Occipital lobe (tissue), 2 donors: ENCODE results near the gene PNLIP. TPM values are rescaled to one million over a fixed set of nuclear protein-coding genes. Genes with fewer than 3 reads are reported as not detected.

Experiments
- DNase-seq: peaks from one replicate; lab custom pipeline; 2025; lab: John Stamatoyannopoulos, UW
- total RNA-seq: library from RNA; depleted of rRNA; stranded (reverse); fragments of >200 nt; gene quantifications from one replicate; pipeline ENCODE4 v1.2.3, GENCODE V29; 2014

Gene PNLIP
- total RNA-seq, 1 donor from 2014 or later = not detected

- DNase-seq = no peak
Measured at GRCh38 chr10:116574797-116575196, 29.1 kb downstream of the PNLIP start.

GRCh38 chr10:116587878-116588591, 42.3 kb downstream of the PNLIP start:
- DNase-seq = no peak

DNA sequence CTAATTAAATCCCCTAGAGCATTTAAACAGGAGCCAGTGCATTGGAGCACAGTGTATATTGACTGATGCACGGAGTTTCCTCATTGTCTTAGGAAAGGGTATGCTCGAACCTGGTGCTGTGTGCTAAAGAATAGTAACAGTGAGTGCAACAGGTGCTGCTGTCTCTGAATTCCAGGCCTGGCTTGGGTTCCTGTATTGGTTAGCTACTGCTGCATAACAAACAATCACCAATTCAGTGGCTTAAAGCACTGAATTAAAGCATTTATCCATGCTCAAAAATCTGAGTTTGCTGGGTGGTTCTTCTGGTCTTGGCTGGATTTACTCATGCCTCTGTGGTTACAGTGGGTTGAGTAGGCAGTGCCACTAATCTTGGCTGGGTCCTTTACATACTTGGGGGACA, 43.3 kb downstream of the PNLIP start:
- no peak for DNase-seq

DNA sequence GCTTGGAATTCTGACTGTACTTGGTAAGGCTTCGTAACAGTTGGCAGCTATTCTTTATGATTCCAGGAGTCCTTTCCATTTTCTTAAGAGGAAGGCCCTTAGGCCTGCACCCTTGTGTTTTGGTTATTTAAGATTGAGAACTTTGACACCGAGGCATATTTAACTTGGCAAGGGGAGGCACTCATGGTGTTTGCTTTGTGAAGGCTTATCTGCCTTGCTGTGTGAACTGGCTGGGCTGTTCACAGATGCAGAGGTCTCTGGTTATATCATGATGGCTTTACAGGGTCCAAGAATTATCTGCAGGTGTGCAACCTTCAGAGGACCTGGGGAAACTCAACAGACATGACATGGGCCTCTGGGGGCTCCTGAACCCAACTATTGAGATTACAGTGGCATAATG, 44.2 kb downstream of the PNLIP start:
- DNase-seq = no peak

DNA sequence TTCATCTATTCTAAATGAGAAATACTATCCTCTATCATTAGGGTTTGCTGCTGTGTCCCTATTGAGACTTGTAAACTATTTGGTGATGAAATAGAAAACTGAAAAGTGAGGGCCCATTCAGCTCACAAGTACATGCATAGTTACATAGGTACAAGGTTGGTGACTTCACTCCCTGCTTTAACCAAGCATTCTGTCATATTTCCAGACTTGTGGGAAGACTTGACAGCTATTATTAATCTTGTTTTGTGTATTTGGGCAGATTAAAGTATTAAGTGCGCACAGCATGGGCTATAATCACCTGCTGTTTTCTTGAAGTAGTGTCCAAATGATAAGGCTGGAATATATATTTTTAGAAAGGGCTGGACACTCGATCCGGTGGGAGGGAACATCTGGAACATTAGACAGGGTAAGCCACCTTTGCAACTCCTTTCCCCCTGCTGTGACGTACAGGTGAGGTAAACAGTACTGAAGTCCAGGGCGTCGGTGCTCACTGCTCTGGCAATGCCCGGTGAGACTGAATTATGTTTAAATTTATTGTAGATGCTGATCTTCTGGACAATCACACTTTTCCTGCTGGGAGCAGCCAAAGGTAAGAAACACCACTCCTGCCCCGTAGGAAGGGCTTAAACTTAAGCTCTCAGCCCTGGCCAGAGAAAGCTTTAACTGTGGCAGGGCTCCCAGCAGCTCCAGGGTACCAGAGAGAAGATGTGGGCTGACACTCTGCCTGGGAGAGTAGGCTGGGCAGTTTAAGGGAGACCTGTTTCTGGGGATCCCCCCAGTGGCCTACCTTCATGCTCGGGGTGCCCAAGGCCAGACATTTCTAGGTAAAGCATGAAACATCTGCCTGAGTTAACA, 45.1 kb downstream of the PNLIP start, which contains the start of gene PNLIPRP1:
TSS of gene PNLIPRP1 (plus strand) at position 370 of the 855 bp plus-strand sequence. CDS start at position 541, 171 bp downstream.
- no peak for DNase-seq

DNA sequence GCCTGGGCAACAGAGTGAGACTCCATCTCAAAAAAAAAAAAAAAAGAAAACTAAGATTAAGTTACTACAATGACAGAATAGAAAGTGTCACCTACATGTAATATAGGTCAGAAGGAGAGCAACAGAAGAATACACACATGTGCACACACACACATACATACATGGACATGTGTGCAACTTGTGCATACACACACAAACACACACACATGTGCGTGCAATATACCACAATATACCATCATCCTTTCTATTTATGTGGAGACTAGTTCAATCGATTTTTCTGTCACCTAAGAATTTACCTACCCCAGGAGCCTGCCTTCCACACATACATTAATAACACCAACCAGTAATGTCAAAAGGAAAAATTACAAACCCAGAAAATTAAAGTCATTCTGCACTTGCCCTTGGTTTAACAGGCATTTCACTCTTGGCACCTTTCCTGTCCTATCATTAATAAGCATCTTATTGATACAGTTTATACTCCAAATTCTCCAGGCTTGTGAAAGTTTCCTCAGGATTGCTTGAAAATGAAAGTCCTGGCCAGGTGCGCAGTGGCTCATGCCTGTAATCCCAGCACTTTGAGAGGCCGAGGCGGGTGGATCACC, 47.5 kb downstream of the PNLIP start:
- no peak for DNase-seq

- no peak for DNase-seq
Measured at GRCh38 chr10:116594525-116595035, 48.8 kb downstream of the PNLIP start.

DNA sequence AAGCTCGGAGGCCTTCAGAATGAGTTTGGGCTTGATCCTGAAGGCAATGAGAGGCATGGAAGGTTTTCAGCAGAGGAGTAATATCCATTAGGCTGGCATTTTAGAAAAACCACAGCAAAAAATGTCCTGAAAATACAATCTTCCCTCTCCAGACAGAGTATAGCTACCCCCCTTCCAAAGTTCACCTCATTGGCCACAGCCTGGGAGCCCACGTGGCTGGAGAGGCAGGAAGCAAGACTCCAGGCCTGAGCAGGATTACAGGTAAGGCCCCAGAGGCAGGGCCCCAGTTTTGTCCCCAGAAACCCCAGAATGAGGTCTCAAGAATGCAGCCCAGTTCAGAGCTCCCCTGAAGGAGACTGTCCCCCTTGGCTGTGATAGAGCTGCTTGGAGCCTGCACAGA, 50.3 kb downstream of the PNLIP start:
- no peak for DNase-seq

DNA sequence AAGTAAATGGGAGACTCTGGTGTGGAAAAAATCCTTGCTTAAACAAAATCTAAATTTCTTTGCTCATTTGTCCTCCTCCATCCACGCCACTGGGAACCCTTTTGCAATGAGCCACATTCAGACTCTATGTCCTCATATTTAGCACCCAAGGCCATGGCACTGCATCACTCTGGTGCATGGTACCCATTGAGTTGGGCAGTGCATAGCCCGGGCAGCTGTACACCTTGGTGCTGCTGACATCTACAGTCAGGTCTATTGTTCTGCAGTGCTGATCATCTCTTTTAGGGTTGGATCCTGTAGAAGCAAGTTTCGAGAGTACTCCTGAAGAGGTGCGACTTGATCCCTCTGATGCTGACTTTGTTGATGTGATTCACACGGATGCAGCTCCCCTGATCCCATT, 51.8 kb downstream of the PNLIP start:
- DNase-seq = no peak

DNA sequence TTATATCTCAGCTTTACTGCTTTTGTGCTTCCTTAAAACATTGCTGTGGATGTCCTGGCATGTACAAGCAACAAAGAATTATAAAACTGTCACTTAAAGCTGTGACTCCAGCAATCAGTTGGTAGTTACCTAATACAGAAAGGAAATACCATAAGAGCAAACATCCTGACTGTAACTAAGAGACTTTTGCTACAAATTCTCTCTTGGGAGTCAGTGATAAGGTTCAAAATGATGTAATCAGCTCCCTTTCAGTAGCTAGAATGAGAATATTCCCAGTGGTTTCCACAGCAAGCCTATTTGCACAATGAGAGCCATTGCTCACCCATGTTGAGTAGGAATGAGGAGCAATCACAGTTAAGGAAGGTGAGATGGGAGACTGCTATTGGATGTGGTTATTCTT, 52.6 kb downstream of the PNLIP start:
- DNase-seq = no peak

DNA sequence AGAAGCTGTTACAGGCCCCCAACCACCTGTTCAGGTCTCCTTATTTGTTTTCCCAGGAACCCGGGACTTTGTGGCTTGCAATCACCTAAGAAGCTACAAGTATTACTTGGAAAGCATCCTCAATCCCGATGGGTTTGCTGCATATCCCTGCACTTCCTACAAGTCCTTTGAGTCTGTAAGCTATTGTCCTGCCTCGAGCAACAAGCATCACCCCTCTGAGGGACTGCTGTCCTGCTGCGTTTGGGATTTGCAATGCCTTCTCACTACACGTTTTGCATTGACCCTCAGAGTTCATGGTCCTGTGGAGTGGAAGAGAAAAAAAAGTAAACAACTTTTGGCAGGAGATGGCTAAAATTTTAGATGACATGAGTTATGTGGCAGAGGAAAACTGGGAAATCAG, 54.3 kb downstream of the PNLIP start:
- DNase-seq = no peak

DNA sequence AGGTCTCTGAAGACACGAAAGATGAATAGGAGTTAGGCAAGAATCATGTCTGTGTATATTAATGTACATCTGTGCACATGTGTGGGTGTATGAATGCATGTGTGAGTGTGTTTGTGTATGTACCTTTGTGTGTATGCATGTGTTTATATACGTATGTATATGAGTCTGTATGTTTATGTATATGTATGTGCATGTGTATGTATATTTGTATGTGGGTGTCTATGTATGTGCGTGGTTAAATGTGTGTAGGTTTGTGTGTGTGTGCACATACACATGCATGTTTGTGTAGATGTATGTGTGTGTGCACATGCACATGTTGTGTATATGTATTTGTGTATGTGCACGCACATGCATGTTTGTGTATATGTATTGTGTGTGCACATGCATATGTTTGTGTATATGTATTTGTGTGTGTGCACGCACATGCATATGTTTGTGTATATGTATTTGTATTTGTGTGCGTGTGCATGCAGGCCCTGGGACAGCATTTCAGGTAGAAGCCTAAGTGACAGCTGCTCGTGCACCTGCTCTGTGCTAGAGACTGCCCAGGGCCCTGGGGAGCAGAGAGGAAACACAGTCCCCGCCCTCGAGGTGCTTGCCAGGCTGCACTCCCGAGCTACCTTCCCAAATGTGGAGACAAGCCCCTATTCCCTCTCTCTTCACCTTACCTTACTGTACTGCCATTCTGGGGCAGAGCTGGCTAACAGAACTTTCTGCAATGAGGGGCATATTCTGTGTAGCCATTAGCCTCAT, 57.1 kb downstream of the PNLIP start:
- DNase-seq = no peak

GRCh38 chr10:116606061-116606483, 60.3 kb downstream of the PNLIP start:
- DNase-seq = no peak

DNA sequence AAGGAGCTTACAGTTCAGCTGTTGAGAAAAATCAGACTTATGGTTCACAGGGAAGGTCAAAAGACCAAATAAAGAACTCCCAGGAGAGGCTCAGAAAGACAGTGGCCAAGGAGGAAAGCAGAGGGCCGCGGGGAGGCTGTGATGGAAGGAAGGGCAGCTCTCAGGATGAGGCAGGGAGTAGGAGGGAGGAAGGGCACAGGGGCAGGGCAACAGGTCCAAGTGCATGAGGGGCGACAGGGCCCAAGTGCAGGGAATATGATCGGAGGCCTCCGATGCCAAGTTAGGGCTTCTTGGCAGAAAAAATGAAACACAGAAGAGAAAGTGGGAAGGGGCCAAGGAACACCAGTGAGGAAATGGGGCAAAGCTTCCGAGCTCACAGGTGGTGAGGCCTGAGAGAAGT, 61.6 kb downstream of the PNLIP start:
- no peak for DNase-seq

DNA sequence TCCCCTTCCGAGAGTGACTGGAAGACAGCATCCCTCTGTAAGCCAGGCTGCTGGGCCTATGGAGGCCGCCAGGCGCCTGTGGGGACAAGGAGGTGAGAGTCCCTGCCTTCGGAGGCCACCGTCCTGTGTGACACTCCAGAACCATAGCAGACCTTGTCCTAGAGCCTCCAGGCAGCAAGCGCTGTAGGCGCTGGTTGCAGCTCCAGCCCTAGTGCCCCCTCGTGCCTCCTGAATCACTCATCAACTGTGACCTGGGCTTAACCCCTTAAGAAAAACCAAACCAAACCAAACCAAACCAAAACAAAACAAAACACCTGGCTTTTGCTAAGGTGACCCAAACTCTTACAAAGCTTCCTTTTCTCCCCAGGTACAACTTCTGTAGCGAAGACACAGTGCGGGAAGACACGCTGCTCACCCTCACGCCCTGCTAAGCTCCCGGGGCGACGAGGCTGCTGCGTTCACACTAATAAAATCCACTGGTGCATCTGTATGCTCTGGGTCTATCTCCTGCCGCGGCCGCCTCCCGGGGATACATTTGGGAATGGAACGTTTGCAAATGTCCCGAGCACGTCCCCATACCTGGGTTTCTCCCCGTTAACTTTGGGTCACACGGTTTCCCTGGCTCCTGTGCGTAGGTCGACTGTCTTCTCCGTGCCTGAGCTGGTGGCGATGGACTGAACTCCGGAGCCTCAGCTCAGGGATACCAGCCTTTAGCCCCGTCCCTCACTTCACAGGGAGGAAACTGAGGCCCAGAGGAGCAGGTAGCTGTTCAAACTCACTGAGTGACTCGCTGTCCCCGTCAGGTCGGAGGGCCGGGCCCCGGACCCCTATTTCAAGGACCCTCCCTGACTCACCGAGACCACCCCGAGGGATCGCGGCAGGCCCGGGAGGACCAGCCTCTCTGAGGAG, 63.2 kb downstream of the PNLIP start:
- no peak for DNase-seq

GRCh38 chr10:116610443-116611152, 64.9 kb downstream of the PNLIP start:
- no peak for DNase-seq

- no peak for DNase-seq
Measured at GRCh38 chr10:116611153-116611545, 65.4 kb downstream of the PNLIP start.

DNA sequence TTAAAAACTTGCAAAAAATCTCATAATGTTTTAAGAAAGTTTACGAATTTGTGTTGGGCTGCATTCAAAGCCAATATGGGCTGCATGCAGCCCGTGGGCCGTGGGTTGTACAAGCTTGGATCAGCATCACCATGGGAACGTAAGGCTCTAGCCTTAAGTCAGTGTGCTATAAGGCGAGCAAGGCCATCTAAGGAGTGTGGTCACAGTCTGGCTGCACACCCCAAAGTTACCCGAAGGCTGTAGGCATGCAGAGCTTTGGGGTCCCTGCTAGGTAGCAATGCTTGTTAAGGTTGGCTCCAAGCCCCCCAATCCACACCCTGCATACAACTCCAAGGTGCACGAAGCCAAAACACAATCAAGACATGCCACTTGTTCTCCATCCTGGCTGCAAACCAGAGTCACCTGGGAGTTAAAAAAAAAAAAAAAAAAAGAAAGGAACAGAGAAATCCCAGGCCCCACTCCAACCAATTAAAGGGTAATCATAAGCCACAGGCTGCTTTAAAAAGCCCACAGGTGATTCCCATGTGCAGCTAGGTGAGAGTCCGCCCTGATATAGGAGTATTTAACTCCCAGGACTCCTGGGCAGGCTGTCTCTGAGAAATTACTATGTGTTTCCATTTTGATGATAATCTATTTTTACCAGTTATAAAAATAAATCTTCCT, 66.5 kb downstream of the PNLIP start:
- DNase-seq = no peak

DNA sequence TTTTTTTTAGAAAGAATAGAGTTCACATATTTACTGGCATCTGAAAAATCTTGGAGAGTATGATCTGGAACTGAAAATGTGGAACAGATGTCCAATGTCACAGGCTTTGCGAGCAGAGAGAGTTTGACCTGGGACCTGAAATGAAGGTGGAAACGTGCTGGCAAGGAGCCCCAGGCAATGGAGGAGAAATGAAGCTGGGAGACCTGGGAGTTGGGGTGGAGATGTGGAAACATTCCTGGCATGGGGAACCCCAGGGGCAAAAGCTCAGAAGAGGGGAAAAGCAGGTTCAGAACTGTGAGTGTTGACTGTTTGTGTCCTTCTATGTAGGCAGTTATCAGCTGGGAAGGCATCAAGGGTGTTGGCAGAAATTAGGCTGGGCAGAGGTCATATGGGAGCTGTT, 67.7 kb downstream of the PNLIP start:
- no peak for DNase-seq
